AG09319 (cell line): Measurements from ENCODE around the gene FAM187B.
"Not testable (repeated sequence)": the region's sequence is repeated elsewhere in the genome, so short reads cannot be mapped to it uniquely, and the experiment has no call there.

ENCODE experiments used
- DNase-seq: peaks from one replicate; pipeline ENCODE4 v3.0.0-alpha.2; 2010; ENCODE audit warnings: low read depth; ENCODE audit errors: extremely low read depth
- TF ChIP-seq, protein P1 (sequence below): IDR thresholded peaks from 2 replicates; pipeline ENCODE4 v1.5.1; 2011; ENCODE audit warnings: low read depth, mild to moderate bottlenecking, inconsistent platforms, low read length, moderate library complexity

Gene FAM187B

DNA sequence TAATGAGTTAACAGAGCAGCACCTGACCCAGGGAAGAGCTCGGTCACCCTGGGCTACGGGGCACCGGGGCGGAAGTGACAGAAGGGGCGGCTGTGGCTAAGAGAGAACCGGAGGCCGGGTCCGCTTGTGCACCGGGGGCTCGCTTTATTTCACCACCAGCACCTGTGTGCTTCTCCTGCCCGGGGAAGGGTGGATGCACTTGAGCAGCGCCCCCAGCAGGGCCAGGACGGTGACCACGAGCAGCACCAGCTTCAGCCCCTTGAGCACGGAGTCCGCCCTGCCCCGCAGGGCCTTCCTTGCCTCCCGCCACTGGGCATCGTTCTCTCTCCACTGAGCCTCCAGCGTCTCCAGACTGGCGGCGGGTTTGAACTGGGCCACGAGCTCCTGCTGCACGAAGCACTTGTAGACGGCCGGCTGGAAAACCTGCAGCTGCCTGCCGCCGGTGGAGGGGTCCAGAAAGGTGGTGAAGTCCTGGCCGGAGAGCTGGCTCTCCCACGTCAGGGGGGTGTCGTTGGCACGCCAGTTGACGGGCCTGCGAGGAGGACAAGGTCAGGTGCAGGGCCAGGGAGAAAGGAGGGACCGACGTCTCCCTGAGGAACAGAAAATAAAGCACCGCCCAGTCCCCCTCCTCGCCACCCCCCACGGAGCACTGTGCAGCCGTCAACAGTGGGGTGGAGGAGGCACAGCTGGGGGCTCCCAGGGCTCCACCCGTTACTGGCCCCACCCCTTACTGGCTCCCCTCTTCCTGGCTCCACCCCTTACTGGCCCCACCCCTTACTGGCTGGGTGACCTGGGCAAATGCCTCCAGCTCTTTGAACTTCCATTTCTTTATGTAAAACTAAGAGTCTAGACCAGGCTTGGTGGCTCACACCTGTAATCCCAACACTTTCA is 3.6 kb downstream of the FAM187B start:
- no peak for DNase-seq
- TF ChIP-seq, protein P1, sequence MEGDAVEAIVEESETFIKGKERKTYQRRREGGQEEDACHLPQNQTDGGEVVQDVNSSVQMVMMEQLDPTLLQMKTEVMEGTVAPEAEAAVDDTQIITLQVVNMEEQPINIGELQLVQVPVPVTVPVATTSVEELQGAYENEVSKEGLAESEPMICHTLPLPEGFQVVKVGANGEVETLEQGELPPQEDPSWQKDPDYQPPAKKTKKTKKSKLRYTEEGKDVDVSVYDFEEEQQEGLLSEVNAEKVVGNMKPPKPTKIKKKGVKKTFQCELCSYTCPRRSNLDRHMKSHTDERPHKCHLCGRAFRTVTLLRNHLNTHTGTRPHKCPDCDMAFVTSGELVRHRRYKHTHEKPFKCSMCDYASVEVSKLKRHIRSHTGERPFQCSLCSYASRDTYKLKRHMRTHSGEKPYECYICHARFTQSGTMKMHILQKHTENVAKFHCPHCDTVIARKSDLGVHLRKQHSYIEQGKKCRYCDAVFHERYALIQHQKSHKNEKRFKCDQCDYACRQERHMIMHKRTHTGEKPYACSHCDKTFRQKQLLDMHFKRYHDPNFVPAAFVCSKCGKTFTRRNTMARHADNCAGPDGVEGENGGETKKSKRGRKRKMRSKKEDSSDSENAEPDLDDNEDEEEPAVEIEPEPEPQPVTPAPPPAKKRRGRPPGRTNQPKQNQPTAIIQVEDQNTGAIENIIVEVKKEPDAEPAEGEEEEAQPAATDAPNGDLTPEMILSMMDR = no peak

DNA sequence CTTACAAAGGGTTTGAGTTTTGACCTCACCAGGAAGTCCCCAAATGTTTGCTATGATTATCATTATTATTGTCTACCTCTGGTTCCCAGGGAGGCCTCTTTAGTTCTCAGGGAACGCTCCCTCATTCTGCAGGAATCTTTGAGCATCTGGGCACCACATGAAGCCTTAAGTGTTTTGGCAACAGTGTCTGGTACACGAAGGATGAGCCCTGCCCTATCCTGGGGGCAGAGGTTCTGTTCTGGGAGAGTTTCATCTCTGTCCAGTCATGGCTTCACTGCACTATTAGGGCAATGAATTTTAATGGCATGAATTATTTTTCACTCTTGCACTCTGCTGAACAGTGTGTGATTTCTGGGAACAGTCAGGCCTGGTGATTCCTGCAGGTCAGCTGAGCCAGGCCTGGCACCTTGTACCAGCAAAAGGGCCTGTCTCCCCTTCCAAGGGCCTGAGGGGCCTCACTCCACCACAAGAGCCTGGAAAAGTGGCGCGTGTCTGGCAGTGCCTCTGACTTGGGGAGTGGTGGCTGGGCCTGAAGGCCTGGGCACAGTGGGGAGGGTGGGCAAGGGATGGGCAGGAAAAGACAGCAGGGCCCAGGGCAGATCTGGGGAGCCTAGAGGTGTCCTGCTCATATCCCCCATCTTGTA is 4.6 kb downstream of the FAM187B start:
- no peak for DNase-seq
- TF ChIP-seq, protein P1 = no peak

GRCh38 chr19:35223084-35223790 is 5.3 kb downstream of the FAM187B start:
- DNase-seq = no peak
- TF ChIP-seq, protein P1 = no peak

DNA sequence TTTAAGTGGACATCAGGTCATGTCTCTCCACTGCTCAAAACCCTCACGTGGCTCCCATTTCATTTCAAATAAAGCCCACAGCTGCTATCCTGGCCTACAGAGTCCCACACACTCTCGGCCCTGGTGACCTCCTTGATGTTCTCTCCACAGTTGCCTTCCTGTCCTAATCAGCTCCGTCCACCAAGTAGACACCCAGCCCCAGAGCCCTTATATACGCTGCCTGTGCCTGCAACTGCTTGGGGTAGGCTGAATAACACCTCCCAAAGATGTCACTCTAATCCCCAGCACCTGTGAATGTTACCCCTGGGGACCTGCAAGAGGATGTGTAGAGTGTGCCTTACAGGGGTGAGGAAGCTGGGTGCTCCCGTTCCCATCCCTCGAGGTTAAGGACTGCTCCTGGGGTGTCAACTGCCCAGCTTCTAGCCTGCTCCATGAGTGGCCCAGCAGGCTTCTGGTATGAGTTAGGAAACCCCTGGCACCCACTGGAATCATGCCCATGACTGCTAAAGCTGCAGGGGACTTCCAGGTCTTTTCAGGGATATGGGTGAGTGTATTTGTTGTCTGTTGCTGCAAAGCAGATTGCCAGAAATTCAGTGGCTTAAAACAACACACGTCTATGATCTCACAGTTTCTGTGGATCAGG is 6.0 kb downstream of the FAM187B start:
- DNase-seq = no peak
- TF ChIP-seq, protein P1 = no peak

DNA sequence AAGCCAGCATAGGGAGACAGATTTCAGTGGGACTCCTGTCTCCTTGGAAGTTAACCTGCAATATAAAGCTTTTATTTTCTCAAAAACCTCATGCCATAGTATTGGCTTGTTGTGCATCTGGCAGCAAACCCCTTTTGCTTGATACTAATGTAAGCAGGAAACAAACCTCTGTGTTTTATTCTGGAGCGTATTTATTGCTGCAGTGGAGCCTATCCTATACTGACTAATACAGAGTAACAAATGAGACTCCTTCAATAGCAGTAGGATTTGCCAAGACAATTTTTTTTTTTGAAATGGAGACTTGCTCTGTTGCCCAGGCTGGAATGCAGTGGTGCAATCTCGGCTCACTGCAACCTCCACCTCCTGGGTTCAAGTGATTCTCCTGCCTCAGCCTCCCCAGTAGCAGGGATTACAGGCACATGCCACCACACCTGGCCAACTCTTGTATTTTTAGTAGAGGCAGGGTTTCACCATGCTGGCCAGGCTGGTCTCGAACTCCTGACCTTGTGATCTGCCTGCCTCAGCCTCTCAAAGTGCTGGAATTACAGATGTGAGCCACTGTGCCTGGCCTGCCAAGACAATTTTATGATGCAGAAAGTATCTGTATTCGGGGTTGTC is 7.5 kb downstream of the FAM187B start:
- DNase-seq = not testable (repeated sequence)

DNA sequence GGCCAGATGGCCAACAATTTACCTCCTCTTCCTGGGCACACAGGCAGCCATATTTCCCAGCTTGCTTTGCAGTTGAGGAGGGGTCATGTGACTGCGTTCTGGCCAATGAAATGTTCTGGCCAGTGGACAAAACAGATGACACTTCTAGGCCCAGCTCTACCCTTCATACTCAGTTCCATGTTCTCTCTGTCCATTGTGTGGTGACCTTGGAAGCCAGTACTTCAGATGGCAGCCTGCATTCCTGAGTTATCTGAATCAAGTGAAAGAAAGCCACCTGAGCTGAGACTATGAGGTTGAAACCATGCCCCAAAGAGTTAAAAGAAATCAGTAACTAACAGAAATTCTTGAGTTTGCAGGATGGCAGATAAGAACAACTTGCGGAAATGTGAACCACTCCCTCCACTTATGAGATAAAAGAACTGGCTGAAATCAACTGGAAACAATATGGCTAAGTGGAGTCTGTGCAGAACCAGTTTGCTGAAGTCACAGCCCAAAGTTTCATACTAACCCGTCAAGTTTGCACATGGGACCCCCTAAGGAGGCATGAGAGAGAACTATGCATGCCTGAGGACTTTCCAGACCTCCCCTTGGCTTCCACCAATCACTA is 8.1 kb downstream of the FAM187B start:
- no peak for DNase-seq
- TF ChIP-seq, protein P1 = no peak

DNA sequence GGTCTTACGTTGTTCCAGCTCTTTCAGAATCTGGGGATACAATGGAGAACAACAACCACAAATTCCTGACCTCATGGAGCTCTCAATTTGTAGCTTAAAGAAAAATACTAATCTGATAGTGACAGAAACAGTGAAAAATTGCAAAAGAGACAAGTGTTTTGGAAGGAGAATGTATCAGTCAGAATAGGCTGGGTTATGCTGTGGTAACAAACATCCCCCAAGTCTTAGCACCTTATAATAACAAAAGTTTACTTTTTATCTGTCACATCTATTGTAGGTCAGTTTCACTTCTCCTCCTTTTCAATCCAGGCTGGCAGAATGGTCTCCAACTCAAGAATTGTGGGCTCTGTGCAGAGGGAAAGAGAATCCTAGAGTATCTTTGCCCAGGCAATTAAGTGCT is 9.5 kb downstream of the FAM187B start:
- TF ChIP-seq, protein P1 = no peak
- DNase-seq = no peak
